GM19395 (cell line): ENCODE measurements around the gene OS9.

Experiments
- ATAC-seq: cut with Tn5 transposase; IDR thresholded peaks from one replicate; pipeline ENCODE4 v1.9.1; 2021; ENCODE audit warnings: mild to moderate bottlenecking, moderate library complexity; ENCODE audit not compliant: unreplicated experiment

OS9 gene

DNA sequence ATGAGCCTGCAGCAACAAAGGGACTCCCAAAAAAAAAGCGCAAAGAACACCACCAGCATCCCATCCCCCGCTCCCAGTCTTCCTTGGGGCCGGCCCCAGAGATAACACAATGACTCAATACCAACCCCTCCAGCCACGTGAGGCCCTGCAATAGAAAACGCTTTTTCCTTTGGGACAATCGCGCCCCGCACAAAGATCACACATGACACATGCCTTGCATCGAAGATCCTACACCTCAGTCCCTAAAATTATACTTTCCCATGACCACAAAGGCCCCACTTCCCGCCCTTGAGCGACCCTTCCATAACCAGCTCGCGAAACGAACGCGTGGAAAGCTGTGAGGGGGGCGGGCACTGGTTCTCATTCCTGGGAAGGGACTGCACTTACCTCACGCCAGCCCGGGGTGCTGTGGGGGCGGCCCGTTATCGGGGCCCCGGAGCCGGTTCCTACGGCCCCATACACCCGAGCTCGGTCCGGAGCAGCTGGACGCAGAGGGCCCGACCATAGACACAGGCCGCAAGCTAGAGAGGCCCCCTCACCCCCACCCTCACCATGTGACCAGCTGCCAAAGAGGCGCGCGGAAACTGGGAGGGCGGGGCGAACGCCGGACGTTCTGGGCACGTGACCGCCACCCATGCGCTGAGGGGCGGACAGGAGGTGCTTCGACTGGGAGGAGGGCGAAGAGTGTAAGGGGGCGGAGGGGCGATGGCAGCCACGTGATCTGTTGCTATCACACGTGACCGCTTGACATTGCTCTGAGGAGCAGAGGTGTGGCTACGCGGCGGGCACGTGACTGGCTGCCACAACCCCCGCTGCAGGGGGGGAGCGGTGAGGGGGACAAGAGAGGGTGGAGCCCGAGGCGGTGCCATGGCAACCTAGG is 58.1 kb downstream of the OS9 start, which contains the start of gene CDK4:
Gene CDK4, minus strand, starts transcription at position 523 of the 880 bp plus-strand sequence. CDS start 593 bp downstream, outside the sequence.
- ATAC-seq = peak; percentile 73

DNA sequence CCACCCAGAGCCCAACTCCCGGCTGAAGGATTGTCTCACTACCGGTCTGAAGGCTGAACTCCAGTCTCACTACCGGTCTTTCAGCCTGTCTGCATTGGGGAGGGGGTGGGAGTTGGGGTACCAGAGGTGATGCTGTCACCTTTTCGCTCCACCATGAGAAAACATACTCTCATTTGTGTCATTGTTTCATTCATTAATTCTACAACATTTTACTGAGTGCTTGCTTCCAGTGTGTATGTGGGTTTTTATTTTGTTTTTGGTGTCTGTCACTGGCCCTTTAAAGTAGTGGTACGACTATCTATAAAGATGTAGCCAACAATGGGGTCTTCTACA is 58.7 kb downstream of the OS9 start:
- no peak for ATAC-seq

DNA sequence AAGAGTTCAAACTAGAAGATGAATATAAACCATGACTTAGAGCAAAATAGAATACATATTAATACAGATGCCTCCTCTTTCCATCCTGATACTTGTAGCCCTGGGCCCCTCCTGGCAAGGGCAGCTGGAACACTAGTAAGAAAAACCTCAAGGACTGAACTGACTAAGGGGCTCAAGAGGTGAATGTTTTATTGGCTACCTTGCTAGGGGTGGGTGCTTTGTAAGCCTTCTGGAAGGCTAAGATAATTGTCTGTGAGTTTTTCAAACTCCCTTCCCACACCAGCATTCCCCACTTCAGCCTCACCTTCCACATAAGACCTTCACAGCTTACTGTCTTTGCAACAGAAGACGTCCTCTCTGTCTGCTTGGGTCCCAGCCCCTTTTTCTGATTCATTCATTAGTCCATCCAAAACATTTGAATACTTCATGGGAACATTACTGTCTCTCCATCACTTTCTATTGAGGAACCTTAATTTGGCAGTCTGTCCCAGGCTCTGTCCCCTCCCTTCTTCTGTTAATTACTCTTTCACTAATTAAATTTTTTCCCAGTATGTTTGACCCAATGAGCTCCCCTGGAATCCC is 59.9 kb downstream of the OS9 start:
- ATAC-seq = no peak

DNA sequence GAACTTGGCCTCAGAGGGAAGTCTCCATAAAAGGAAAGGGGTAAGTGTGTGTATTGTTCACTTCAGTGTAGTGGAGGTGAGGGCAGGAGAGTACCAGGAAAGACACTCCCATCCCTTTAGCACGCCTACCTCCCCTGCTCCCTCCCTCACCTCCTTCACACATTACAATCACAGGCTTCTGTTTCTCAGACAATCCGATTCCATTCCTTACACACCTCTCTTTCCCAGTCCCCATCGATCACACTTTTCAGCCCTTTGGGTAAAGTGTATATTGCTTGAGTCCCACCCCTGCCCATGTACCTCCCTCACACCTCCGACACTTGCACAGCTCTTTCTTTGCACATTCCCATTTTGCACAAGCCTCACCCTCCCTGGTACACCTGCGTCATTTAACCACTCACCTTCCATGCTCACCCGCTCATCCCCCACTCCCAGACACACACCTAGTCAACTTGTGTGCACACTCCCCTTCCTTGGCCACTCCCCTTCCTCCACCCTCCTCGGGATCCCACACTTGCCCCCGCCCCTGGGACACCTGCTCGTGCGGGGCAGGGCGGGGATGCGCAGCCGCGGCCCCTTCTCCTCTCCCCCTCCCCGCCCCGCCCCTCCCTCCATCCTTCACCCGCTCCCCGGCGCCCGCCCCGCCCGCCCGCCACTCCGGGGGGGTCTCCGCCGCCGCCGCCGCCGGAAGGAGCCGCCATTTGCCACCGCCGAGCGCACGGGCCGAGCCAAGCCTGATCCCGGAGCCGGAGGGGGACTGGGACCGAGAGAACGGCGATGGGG is 60.7 kb downstream of the OS9 start, which contains the start of gene MARCHF9:
Gene MARCHF9, plus strand, starts transcription at position 693 of the 783 bp plus-strand sequence. CDS start 426 bp downstream, outside the sequence.
- ATAC-seq = peak; percentile 39

DNA sequence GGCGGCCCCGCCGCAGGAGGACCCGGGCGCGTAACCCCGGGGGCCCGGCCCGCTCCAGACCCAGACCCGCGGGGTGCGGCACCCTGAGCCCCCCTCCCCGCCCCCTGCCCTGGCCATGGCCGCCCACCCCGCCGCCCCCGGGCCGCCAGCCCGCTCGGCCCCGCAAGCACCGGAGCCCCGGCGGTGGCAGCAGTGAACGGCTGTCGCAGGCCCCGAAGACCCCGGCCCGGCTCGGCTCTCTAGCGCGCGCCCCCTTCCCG is 61.2 kb downstream of the OS9 start:
- ATAC-seq = no peak

DNA sequence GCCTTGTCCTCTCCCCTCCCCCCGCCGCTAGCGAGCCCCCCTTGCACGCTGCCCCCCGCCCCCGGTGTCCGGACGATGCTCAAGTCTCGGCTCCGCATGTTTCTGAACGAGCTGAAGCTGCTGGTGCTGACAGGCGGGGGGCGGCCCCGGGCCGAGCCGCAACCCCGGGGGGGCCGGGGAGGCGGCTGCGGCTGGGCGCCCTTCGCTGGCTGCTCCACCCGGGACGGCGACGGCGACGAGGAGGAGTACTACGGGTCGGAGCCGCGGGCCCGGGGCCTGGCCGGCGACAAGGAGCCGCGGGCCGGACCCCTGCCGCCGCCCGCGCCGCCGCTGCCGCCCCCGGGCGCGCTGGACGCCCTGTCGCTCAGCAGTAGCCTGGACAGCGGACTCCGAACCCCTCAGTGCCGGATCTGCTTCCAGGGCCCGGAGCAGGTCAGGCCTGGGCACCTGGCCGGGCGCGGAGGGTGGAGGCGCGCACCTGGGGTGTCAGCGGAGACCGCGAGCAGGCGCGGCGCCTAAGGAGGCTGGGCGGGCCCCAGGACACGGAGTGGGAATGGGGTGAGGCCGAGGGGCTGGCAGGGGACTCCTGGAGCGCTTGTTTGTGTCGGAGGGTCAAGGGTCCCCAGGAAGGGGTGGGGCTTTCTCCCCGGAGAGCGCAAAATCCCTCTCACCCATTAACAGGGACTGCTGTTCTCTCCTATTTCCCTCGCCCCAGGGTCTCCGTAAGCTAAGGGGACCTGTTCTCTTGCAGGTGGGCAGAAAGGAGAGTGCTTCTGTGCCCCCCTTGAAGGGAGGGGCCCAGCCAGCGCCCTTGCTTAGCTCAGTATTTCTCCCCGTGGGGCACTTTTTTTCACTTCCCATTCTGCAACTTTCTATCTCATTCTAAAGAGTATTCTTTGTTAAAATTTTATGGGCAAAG is 61.8 kb downstream of the OS9 start:
- ATAC-seq = no peak

DNA sequence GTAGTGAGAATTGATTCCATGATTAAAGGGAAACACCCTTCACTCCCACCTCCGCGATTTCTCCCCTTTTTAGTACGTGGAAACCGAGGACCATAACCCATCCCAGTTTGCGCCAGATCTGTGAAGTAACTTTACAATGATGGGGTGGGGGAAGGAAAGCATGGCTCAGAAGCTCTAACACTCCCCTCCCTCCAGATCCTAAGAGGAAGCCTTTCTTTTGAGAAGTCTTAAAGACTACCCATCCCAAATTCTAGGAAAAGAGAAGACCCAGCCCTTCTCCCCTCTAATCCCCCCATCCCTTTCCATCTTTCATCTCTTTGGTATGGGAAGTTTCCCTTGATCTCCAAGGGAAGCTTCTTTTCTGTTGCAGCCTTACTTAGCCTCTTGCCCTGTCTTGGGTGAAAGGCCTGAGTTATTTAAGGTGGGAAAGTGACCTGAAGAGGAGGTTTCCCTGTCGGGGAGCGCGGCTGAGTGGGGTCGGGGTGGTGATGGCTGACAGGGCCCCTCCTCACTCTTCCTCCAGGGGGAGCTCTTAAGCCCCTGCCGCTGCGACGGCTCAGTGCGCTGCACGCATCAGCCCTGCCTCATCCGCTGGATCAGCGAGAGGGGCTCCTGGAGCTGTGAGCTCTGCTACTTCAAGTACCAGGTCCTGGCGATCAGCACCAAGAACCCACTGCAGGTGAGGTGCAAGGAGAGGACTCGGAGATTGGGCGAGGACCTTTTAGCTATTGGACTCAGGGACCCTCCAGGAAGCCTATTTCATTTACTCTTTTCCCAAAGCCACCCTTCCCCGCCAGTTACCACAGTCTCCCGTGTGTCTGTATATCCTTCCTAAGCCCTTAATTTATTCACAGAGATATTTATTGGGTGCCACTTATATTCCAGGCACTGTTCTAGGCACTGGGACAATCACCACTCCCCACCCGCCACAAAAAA is 62.7 kb downstream of the OS9 start:
- peak; percentile 22 for ATAC-seq

DNA sequence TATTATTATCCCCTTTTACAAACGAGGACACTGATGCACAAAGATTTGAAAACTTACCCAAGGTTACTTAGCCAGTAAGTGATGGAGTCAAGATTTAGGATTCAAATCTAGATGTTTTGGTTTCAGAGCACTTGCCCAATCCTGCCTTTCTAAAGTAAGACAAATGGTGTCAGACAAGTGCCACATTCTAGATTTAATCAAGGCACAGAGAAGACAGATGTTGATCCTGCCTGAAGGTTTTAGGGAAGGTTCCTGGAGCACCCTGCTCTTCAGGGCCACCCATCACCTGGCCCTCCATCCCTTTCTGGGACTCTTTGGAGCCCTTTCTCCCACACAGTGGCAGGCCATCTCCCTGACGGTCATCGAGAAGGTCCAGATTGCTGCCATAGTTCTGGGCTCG is 63.8 kb downstream of the OS9 start:
- ATAC-seq = no peak

DNA sequence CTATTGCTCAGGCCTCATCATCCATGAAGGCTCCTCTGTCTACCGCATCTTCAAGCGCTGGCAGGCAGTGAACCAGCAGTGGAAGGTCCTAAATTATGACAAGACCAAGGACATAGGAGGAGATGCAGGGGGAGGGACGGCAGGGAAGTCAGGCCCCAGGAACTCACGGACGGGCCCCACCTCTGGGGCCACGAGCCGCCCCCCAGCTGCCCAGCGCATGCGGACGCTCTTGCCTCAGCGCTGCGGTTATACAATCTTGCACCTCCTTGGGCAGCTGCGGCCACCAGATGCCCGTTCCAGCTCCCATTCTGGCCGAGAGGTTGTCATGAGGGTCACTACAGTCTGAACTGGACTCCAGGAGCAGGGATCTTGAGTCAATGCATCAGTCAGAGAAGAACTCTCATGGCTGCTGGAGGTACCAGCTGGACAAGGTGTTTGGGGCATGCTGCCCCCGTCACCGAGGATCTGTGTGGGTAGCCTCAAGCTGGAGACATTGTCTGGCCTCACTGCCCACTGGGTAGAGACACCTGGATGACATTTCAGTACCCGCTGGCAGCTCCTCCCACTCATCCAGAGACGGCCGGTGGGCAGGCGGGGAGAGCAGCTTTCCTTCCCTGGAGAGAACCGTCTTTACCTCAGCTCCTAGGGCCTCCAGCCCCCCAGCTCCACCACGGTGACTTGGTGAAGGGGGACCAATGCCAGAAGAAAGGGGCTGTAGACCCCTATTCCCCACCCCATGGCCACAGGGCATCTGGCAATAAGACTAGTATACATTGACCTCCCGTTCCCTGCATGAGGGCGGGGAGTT is 64.8 kb downstream of the OS9 start:
- no peak for ATAC-seq

DNA sequence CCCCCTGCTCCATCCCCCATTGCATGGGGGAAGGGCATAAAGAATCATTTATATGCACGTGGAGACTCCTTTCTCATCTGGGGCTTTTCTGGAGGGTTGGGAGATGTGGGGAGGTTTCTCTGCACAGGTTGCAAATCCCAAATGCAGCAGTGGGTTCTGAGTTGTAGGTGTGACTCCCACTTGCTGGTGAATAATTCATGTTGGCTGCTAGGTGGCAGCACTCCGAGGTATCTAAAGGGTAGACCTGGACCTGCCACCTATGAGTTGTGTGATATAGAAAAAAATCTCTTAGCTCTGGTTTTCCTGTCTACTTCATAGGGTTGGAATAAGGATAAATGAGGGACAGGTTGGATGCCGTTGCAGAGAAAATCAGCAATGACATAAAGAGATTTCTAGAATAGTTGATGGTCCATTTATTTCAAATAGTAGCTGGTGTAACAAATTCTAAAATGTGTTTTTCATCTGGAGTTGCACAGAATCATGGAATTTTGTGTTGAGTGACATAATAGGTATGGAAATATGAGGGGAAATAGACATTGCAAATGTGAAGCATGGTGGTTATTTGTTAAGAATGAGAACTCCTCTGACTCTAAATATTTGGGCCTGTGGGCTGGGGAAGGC is 65.5 kb downstream of the OS9 start:
- no peak for ATAC-seq

DNA sequence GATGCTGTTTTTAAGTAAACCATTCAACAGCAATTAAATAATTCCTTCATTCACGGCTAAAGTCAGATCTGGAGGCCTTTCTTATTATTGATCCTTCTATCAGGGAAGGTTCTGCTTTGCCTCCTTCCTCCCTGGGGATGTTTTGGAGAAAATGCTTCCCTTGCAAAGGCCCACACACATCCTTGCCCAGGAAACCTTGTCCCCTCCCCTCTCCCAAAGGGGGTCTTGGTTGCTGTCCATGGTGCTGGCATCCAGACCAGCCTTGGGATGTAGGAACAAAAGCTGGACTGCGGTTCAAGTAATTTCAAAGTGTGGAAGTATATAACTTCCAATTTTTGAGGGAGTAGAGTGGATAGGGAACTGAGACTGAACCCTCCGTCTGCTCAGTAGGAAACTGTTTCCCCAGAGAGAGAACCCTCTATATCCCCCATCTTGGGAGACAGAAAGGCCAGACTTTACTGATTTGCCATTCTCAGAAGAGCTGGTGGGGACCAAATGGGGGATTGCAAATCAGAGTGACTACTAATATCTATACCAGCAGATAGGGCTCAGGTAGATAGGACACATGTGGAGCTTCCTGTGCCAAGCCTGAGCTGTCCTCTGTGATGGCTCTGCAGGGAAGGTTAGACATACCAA is 66.5 kb downstream of the OS9 start:
- no peak for ATAC-seq

DNA sequence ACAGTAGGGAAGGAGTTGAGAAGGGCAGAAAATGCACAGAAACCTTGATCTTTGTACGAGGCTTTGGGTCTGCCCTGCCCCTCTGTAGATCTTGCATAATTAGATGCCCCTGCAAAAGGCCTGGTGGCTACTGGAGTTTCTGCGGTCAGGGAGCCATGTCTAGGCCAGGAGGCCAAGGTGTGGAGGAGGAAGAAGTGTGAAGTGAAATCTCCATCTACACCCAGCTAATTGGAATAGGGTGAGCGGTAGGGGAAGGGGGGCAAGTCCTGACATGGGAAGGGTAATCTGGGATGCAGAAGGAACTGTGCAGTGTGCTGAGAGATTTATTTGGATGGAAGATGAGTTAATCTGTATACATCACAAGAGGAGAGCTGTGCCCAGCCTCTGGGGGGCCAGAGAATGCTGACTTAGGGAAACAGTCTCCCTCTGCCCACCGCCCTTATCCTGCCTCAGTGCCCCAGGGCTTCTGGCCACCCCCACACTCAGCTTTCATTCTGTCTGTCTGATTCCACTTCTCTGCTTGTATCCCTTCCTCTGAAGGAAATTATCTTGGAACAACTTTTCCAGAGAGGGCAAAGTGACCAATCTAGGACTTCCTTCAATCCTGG is 67.6 kb downstream of the OS9 start:
- ATAC-seq = no peak

DNA sequence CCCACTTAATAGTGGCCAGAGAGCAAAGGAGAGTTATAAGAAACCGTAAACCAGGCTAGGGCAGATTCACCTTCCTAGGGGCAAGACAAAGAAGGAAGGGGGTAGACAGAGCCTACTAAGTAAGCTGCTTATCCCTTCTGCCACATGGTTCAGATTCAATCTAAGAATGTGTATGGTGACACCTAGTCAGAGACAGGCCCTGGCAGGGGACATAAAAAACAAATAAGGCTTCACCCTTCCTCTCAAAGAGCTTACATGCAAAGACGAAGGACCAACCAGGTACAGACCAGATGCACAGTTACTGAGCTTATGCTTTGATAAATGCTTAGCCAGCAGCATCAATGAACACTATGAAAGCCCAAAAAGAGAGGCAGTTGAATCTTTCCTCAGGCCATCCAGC is 68.5 kb downstream of the OS9 start:
- ATAC-seq = no peak

DNA sequence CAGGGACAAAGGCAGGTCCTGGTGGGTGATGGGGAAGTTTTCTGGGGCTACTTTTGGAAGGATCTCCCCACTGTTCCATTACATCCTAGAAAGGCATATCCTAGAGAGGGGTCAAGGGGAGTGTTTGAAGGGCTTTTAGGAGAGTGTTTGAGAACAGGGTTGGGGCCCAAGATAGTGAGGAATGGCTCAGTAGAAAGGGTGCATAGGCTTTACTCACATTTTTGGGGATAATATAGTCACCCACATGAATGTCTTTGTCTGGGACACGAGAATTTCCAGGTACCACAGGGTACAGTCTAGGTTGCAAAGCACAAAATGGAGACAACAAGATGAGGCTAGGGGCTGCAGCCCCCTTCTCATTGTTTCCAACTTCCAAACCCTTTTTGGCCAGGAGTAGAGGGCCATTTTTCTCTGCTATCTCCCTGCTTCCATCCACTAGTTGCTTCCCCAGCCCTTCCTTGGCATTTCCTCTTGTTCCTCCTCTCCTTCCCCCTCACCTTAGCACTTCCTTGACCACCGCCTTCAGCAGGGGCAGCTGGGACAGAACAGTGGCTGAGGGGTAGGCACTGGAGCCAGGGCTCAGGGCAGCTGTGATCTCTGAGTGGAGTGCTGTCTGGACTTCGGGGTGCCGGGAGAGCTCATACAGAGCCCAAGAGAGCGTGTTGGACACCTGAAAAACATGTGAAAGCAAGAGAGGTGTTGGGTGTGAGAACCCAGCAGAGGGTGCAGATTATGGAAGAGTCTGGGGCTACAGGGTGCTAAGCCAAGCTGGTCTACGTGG is 70.1 kb downstream of the OS9 start:
- no peak for ATAC-seq

DNA sequence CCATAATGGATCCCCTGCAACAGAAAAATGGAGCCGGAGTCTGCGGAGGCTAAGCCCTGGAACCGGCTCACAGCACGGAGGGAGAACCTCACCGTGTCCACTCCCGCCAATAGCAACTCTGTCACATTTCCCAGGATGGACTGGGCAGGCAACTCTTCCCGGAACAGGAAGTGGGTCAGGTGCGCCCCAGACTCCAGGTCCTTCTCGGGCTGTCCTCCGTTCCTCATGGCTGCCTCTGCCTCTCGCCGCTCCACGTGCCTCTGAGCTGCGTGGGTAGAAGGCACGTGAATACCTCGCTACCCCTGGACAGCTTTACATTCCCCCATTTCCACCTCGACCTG is 70.7 kb downstream of the OS9 start:
- ATAC-seq = peak; percentile 6

DNA sequence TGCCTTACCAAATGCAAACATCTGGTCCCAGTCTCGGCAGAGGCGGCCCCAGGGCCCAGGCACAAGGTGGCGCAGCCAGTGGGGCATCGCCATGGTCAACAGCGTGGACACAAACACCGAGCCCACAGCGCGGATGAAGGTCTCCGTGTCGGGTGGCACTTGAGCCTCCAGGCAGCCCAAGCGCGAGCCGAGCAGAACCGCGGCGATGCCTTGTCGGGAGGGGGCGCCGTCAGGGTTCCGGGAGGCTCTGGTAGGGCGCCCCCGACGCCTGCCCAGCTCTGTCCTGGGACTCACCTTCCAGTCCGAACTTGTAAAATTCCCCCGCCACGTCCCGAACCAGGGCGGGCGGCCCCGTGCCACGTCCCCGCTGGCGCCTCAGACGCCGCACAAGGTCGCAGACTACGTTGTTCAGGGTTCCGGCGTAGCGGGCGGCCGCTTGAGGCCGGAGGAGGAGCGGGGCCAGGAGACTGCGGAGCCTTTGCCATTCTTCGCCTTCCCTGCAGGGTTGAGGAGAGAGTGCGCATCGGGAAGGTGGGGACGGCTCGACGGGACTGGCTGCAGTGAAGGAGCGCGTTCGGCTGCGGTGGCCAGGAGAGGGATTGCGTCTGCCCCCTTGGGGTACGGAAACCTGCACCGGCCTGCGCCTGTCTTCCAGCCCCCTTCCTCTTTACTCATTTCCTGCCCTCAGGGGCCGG is 71.2 kb downstream of the OS9 start:
- peak; percentile 63 for ATAC-seq
